Smooth muscle cell (in vitro differentiated cells): ENCODE results near the gene CIP2A. TPM values are rescaled to one million over a fixed set of nuclear protein-coding genes. Genes with fewer than 3 reads are reported as not detected.

Source experiments
- DNase-seq: peaks from one replicate; lab custom pipeline; 2025; ENCODE audit not compliant: unreplicated experiment; lab: John Stamatoyannopoulos, UW
- H2AFZ ChIP-seq: fragments of 200-600 bp; sonication (generic); 2 replicates; pipeline ENCODE4 v1.6.0; 2016; ENCODE audit warnings: antibody characterized with exemption, low read depth, mild to moderate bottlenecking
- H3F3A ChIP-seq: fragments of 200-600 bp; sonication (generic); 2 replicates; pipeline ENCODE4 v1.6.0; 2017; ENCODE audit warnings: antibody characterized with exemption, low read depth
- H3K27ac ChIP-seq: fragments of 200-600 bp; sonication (generic); 2 replicates; pipeline ENCODE4 v1.5.1; 2016; ENCODE audit warnings: low read depth, mild to moderate bottlenecking
- H3K27me3 ChIP-seq: fragments of 200-600 bp; sonication (generic); 2 replicates; pipeline ENCODE4 v1.6.1; 2016; ENCODE audit warnings: low read depth, mild to moderate bottlenecking
- H3K36me3 ChIP-seq: fragments of 200-600 bp; sonication (generic); 2 replicates; pipeline ENCODE4 v1.5.1; 2016; ENCODE audit warnings: low read depth
- H3K4me1 ChIP-seq: fragments of 200-600 bp; sonication (generic); 2 replicates; pipeline ENCODE4 v1.5.1; 2016; ENCODE audit warnings: low read depth
- H3K4me2 ChIP-seq: fragments of 200-600 bp; sonication (generic); 2 replicates; pipeline ENCODE4 v1.6.0; 2016; ENCODE audit warnings: mild to moderate bottlenecking
- H3K4me3 ChIP-seq: fragments of 200-600 bp; sonication (generic); 2 replicates; pipeline ENCODE4 v1.5.1; 2016; ENCODE audit warnings: mild to moderate bottlenecking
- H3K79me2 ChIP-seq: fragments of 200-600 bp; sonication (generic); 2 replicates; pipeline ENCODE4 v1.6.0; 2016; ENCODE audit warnings: low read depth, mild to moderate bottlenecking
- H3K9ac ChIP-seq: fragments of 200-600 bp; sonication (generic); 2 replicates; pipeline ENCODE4 v1.6.0; 2016; ENCODE audit warnings: low read depth
- H3K9me3 ChIP-seq: fragments of 200-600 bp; sonication (generic); replicated peaks from 2 replicates; pipeline ENCODE4 v1.5.1; 2016; ENCODE audit warnings: low read depth
- H4K20me1 ChIP-seq: fragments of 200-600 bp; sonication (generic); 2 replicates; pipeline ENCODE4 v1.6.0; 2016; ENCODE audit warnings: low read depth
- WGBS: methylation state at CpG from one replicate; pipeline ENCODE4 v1.1.7; 2016; ENCODE audit warnings: low lambda C conversion rate; 5-methylcytosine and 5-hydroxymethylcytosine counted together
- polyA plus RNA-seq: library from polyadenylated mRNA; unstranded; fragments of >200 nt; fragmentation: Nextera tagmentation; extraction: Ambion mirVana; gene quantifications from 2 replicates; pipeline ENCODE4 v1.2.1, GENCODE V29; 2016
- total RNA-seq: library from RNA; depleted of rRNA; stranded (reverse); fragments of >200 nt; gene quantifications from 2 replicates; pipeline ENCODE4 v1.2.3, GENCODE V29; 2014
- TF ChIP-seq, protein P1 (sequence below): fragments of 200-600 bp; sonication (generic); IDR thresholded peaks from 2 replicates; pipeline ENCODE4 v1.5.1; 2017; ENCODE audit warnings: borderline replicate concordance, mild to moderate bottlenecking, antibody characterized with exemption; ENCODE audit not compliant: insufficient read depth, poor library complexity, severe bottlenecking

The CIP2A gene
- total and polyA plus RNA-seq, 2 experiments from 2014 or later: 3.3 to 7.4 TPM

DNA sequence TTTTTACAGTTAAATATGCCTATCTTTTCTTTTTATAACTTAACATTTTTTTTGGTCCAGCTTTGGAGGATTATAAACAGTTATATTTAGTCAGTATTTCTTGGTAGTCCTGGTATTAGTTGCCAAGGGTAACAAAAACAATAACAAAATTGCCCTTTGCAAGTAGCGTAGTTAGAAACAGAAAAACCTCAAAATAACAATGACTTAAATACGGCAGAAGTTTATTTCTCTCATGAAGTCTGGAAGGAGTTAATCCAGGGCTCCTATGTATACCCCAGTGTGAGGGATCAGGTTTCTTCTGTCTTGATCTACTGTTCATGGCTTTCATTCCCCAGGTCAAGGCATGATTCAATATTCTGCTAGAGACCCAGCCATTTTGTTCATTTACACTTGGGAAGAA is 64.7 kb downstream of the CIP2A start:
- H4K20me1 ChIP-seq: no peaks in the 10 kb centered on the region
- H3F3A ChIP-seq: peaks cover 3% of the 10 kb centered on the region
- TF ChIP-seq, protein P1, sequence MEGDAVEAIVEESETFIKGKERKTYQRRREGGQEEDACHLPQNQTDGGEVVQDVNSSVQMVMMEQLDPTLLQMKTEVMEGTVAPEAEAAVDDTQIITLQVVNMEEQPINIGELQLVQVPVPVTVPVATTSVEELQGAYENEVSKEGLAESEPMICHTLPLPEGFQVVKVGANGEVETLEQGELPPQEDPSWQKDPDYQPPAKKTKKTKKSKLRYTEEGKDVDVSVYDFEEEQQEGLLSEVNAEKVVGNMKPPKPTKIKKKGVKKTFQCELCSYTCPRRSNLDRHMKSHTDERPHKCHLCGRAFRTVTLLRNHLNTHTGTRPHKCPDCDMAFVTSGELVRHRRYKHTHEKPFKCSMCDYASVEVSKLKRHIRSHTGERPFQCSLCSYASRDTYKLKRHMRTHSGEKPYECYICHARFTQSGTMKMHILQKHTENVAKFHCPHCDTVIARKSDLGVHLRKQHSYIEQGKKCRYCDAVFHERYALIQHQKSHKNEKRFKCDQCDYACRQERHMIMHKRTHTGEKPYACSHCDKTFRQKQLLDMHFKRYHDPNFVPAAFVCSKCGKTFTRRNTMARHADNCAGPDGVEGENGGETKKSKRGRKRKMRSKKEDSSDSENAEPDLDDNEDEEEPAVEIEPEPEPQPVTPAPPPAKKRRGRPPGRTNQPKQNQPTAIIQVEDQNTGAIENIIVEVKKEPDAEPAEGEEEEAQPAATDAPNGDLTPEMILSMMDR: no peak
- H3K36me3 ChIP-seq: no peaks in the 10 kb centered on the region
- no peak for DNase-seq
- H3K27ac ChIP-seq: no peak overlapping the region
- no peaks in the 10 kb centered on the region for H3K79me2 ChIP-seq
- H2AFZ ChIP-seq: no peak overlapping the region
- 37% methylated on average over 2 of the region's 2 CpGs for WGBS
- H3K9ac ChIP-seq: no peak overlapping the region
- H3K4me3 ChIP-seq: no peak overlapping the region
- no peaks in the 10 kb centered on the region for H3K27me3 ChIP-seq
- H3K4me1 ChIP-seq: peaks cover 26% of the 10 kb centered on the region
- no peak overlapping the region for H3K4me2 ChIP-seq
- H3K9me3 ChIP-seq: no peaks in the 10 kb centered on the region

DNA sequence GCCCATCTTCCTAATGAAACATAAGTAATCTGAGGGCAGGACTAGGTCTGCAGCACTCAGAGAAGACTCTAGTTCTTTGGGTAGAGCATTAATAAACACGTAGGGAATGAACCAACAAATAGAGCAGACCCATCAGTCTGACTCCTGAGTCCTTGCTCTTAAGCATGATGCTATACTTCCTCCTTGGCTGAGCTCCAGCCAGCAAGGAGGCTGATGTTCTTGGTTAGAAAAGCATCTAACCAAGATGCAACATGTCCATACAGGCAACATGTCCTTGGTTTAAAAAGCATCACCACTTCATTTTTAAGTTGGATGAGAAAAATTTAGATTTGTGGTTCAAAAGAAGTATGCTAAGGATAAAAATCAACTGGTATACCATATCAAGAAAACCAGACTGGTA is 70.3 kb downstream of the CIP2A start:
- H3F3A ChIP-seq: no peaks in the 10 kb centered on the region
- H3K4me2 ChIP-seq: no peak overlapping the region
- no peak overlapping the region for H3K4me3 ChIP-seq
- no peaks in the 10 kb centered on the region for H3K9me3 ChIP-seq
- no peak overlapping the region for H3K27ac ChIP-seq
- no peak overlapping the region for H2AFZ ChIP-seq
- 89% methylated on average over 1 of the region's 1 CpG for WGBS
- H3K9ac ChIP-seq: no peak overlapping the region
- DNase-seq: no peak
- H3K27me3 ChIP-seq: no peaks in the 10 kb centered on the region
- no peaks in the 10 kb centered on the region for H3K36me3 ChIP-seq
- H4K20me1 ChIP-seq: no peaks in the 10 kb centered on the region
- H3K79me2 ChIP-seq: no peaks in the 10 kb centered on the region
- TF ChIP-seq, protein P1: no peak
- peaks cover 11% of the 10 kb centered on the region for H3K4me1 ChIP-seq

DNA sequence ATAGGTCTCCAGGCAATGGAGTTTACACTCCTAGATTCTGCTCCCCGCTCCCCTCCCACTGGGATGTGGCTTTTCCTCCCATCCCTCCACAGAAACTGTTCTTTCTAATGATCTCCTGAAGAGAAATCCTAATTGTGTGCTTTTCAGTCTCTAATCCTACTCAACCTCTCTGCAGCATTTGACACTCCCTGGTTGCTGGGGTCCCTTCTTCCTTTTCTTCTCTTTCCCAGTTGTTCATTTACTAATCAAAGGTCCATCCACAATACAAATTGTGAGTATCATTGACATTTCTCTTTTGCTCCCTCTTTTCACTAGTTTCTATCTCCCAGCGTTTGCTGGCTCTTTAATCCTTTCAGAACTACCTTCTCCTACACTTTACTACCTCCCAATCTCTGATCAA is 72.4 kb downstream of the CIP2A start:
- no peaks in the 10 kb centered on the region for H3K27me3 ChIP-seq
- H3K4me3 ChIP-seq: no peak overlapping the region
- 90% methylated on average over 2 of the region's 2 CpGs for WGBS
- H4K20me1 ChIP-seq: no peaks in the 10 kb centered on the region
- H3K79me2 ChIP-seq: no peaks in the 10 kb centered on the region
- TF ChIP-seq, protein P1: no peak
- H3K4me1 ChIP-seq: peaks cover 11% of the 10 kb centered on the region
- DNase-seq: no peak
- H3K36me3 ChIP-seq: no peaks in the 10 kb centered on the region
- H3K27ac ChIP-seq: no peak overlapping the region
- no peak overlapping the region for H3K4me2 ChIP-seq
- no peak overlapping the region for H3K9ac ChIP-seq
- H3F3A ChIP-seq: no peaks in the 10 kb centered on the region
- no peaks in the 10 kb centered on the region for H3K9me3 ChIP-seq
- H2AFZ ChIP-seq: no peak overlapping the region

DNA sequence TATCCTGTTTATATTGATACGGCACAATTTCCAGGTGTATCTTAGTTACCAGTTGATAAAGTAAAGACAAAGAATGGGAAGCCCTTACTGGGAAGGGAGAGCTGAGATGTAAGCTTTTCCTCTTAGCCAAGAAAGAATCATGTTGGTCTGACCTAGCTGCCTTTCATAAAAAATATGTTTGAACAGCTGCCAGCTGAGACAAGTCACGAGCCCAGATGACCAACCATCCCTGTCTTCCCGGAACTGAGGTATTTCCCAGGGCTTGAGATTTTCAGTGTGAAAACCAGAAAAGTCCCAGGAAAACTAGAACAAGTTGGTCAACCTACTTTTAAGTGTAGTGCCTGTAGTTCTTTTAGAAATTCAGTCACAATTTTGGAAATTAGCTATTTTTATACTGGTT is 75.3 kb downstream of the CIP2A start:
- Histone ChIP-seq H3K9ac (no peak overlapping the region), H3K27ac (no peak overlapping the region), H4K20me1 (no peaks in the 10 kb centered on the region), H3F3A (no peaks in the 10 kb centered on the region), H3K4me1 (peaks cover 11% of the 10 kb centered on the region), H3K79me2 (no peaks in the 10 kb centered on the region), H3K36me3 (no peaks in the 10 kb centered on the region), H3K27me3 (no peaks in the 10 kb centered on the region), H3K4me2 (no peak overlapping the region), H2AFZ (no peak overlapping the region), H3K9me3 (no peaks in the 10 kb centered on the region), H3K4me3 (no peak overlapping the region)
- WGBS: 82% methylated on average over 3 of the region's 3 CpGs
- TF ChIP-seq, protein P1: no peak
- no peak for DNase-seq
